ENCODE measurements around the gene LAMC3. TPM values are rescaled to one million over a fixed set of nuclear protein-coding genes. Genes with fewer than 3 reads are reported as not detected.

The LAMC3 gene
- total and polyA plus RNA-seq, 7 donors: 0.17 to 0.96 (median 0.22) TPM; not detected in 1

- no peaks in the 10 kb centered on the region for H3K36me3 ChIP-seq (ENCODE audit: insufficient read depth in 1 of 2, low read depth in 1 of 2)
- intact Hi-C loops (cut with DNase I): no loop called here
- H3K4me3 ChIP-seq: no peak overlapping the region
- ATAC-seq (no peak), DNase-seq (no peak)
- H3K4me1 ChIP-seq: no peaks in the 10 kb centered on the region
- H3K9me3 ChIP-seq: no peaks in the 10 kb centered on the region
- H3K27ac ChIP-seq: no peak overlapping the region
- TF ChIP-seq CTCF (IDR thresholded peaks at IDR 0.05): no peak
- WGBS, 3 donors: 74 to 84% (median 80%) methylated on average over 9 of the region's 9 CpGs
- H3K27me3 ChIP-seq (ENCODE audit: insufficient read depth in 3 of 3, low read length in 2 of 3): peaks cover 0 to 78% (median 15%) of the 10 kb centered on the region in 3 donors
These were observed 20.1 kb upstream of the LAMC3 start for GRCh38 chr9:130988905-130989304.

DNA sequence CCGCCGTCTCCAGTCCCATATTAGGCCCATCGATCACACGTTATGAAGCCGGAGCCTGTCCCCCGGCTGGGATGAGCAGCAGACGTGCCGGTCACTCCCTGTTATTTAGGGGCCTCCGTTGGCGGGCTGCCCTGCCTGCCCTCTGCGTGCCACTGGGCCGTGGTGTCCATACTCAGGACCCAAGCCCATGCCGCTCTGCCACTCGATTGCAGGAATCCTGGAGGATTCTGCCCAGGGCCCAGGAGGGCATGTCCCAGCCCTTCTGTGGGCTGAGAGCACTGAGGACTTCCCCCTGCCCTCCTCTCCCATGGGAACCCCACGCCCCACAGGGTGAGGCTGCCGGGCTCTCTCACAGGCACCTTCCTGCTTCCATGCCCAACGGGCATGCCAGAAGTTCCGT is 19.6 kb upstream of the LAMC3 start:
- TF ChIP-seq CTCF (IDR thresholded peaks at IDR 0.05): no peak
- H3K4me3 ChIP-seq: no peak overlapping the region
- WGBS, 3 donors: 72 to 77% (median 75%) methylated on average over 18 of the region's 18 CpGs
- DNase-seq: no peak
- H3K9me3 ChIP-seq: no peaks in the 10 kb centered on the region
- H3K4me1 ChIP-seq: no peaks in the 10 kb centered on the region
- peaks cover 0 to 78% (median 15%) of the 10 kb centered on the region in 3 donors for H3K27me3 ChIP-seq (ENCODE audit: insufficient read depth in 3 of 3, low read length in 2 of 3)
- ATAC-seq: no peak
- no peak overlapping the region for H3K27ac ChIP-seq
- intact Hi-C loops (cut with DNase I): no loop called here
- H3K36me3 ChIP-seq (ENCODE audit: insufficient read depth in 1 of 2, low read depth in 1 of 2): no peaks in the 10 kb centered on the region

DNA sequence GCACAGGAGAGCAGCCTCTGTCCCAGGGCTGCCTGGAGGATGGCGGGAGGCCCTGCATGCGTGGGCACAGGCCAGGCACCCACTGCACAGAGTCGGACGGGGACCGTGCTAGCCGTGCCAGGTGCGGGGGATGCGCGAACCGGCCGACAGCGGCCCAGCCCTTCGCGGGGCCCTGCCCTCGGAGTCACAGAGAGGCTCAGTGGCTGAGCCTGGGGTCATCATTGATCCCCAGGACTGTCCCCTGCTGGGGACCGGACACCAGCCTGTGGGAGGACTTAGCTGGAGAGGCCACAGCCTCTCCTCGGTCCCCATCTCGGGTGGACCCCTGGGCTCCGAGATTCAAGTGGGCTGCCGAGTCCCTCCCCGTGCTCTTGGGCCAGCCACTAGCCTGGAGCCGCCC is 19.1 kb upstream of the LAMC3 start:
- peaks cover 0 to 78% (median 15%) of the 10 kb centered on the region in 3 donors for H3K27me3 ChIP-seq (ENCODE audit: insufficient read depth in 3 of 3, low read length in 2 of 3)
- no peak for DNase-seq
- no peaks in the 10 kb centered on the region for H3K4me1 ChIP-seq
- no peak overlapping the region for H3K27ac ChIP-seq
- no peaks in the 10 kb centered on the region for H3K9me3 ChIP-seq
- no peak for TF ChIP-seq CTCF (IDR thresholded peaks at IDR 0.05)
- 51 to 69% (median 62%) methylated on average over 21 to 22 of the region's 22 CpGs for WGBS, 3 donors
- no peak for ATAC-seq
- no peak overlapping the region for H3K4me3 ChIP-seq
- no peaks in the 10 kb centered on the region for H3K36me3 ChIP-seq (ENCODE audit: insufficient read depth in 1 of 2, low read depth in 1 of 2)
- intact Hi-C loops (cut with DNase I): no loop called here

- ATAC-seq (no peak), DNase-seq (no peak)
- H3K36me3 ChIP-seq (ENCODE audit: insufficient read depth in 1 of 2, low read depth in 1 of 2): no peaks in the 10 kb centered on the region
- no peak overlapping the region for H3K27ac ChIP-seq
- intact Hi-C loops (cut with DNase I): no loop called here
- TF ChIP-seq CTCF (IDR thresholded peaks at IDR 0.05): no peak
- no peak overlapping the region for H3K4me3 ChIP-seq
- 20 to 22% (median 21%) methylated on average over 21 to 23 of the region's 23 CpGs for WGBS, 3 donors
- H3K4me1 ChIP-seq: no peaks in the 10 kb centered on the region
- H3K9me3 ChIP-seq: no peaks in the 10 kb centered on the region
- H3K27me3 ChIP-seq (ENCODE audit: insufficient read depth in 3 of 3, low read length in 2 of 3): peaks cover 0 to 78% (median 15%) of the 10 kb centered on the region in 3 donors
These were observed 18.5 kb upstream of the LAMC3 start for GRCh38 chr9:130990306-130990977.
